Neural crest cell (in vitro differentiated cells): ENCODE measurements around the gene NEUROD6. TPM values are rescaled to one million over a fixed set of nuclear protein-coding genes. Genes with fewer than 3 reads are reported as not detected.

Experiments
- DNase-seq: peaks from one replicate; pipeline ENCODE4 v3.0.0; 2021; ENCODE audit warnings: low read depth, mixed read lengths, low spot score
- H3K27ac Mint-ChIP-seq: one replicate; pipeline ENCODE4 v1.8.0; 2021; ENCODE audit warnings: mild to moderate bottlenecking, mixed read lengths; ENCODE audit not compliant: unreplicated experiment
- H3K27me3 Mint-ChIP-seq: 2 replicates; pipeline ENCODE4 v1.8.0; 2021; ENCODE audit warnings: low read depth, mild to moderate bottlenecking, mixed read lengths
- H3K36me3 Mint-ChIP-seq: 2 replicates; pipeline ENCODE4 v1.8.0; 2021; ENCODE audit warnings: low read depth, mild to moderate bottlenecking, mixed read lengths
- H3K4me1 Mint-ChIP-seq: 2 replicates; pipeline ENCODE4 v1.8.0; 2021; ENCODE audit warnings: mixed read lengths
- H3K4me3 Mint-ChIP-seq: one replicate; pipeline ENCODE4 v1.8.0; 2021; ENCODE audit warnings: mild to moderate bottlenecking, mixed read lengths
- H3K9me3 Mint-ChIP-seq: 2 replicates; pipeline ENCODE4 v1.8.0; 2021; ENCODE audit warnings: mixed read lengths
- CTCF ChIP-seq: fragments of 200-600 bp; sonication (generic); conservative IDR thresholded peaks from 2 replicates; pipeline ENCODE4 v1.5.0; 2021; ENCODE audit warnings: antibody characterized with exemption, mild to moderate bottlenecking
- total RNA-seq: library from RNA; stranded (reverse); gene quantifications from 2 replicates; pipeline ENCODE4 v1.2.1, GENCODE V29; 2021

NEUROD6 gene
- total RNA-seq, 1 donor from 2014 or later = not detected

- no peak for DNase-seq
- Mint-ChIP-seq H3K4me1 (peaks cover 7% of the 10 kb centered on the region), H3K36me3 (no peaks in the 10 kb centered on the region), H3K4me3 (no peak overlapping the region), H3K27ac (no peak overlapping the region), H3K9me3 (no peaks in the 10 kb centered on the region), H3K27me3 (no peaks in the 10 kb centered on the region)
- TF ChIP-seq CTCF = no peak
Observed at GRCh38 chr7:31304446-31304845, 36.1 kb downstream of the NEUROD6 start.

GRCh38 chr7:31302356-31302755 lies 38.2 kb downstream of the NEUROD6 start:
- no peaks in the 10 kb centered on the region for H3K36me3 Mint-ChIP-seq
- no peak for TF ChIP-seq CTCF
- no peak overlapping the region for H3K4me3 Mint-ChIP-seq
- H3K27me3 Mint-ChIP-seq = no peaks in the 10 kb centered on the region
- peaks cover 7% of the 10 kb centered on the region for H3K4me1 Mint-ChIP-seq
- no peak overlapping the region for H3K27ac Mint-ChIP-seq
- no peak for DNase-seq
- no peaks in the 10 kb centered on the region for H3K9me3 Mint-ChIP-seq

GRCh38 chr7:31299336-31299735 lies 41.2 kb downstream of the NEUROD6 start:
- no peak for DNase-seq
- Mint-ChIP-seq H3K27ac (no peak overlapping the region), H3K4me3 (no peak overlapping the region), H3K27me3 (no peaks in the 10 kb centered on the region), H3K36me3 (no peaks in the 10 kb centered on the region), H3K9me3 (no peaks in the 10 kb centered on the region), H3K4me1 (peaks cover 8% of the 10 kb centered on the region)
- TF ChIP-seq CTCF = no peak

- Mint-ChIP-seq H3K4me1 (no peaks in the 10 kb centered on the region), H3K9me3 (peaks cover 3% of the 10 kb centered on the region), H3K4me3 (no peak overlapping the region)
Observed at GRCh38 chr7:31290601-31291000, 49.9 kb downstream of the NEUROD6 start.

More at GRCh38 chr7:31290601-31291000, 49.9 kb downstream of the NEUROD6 start:
- Mint-ChIP-seq H3K36me3 (no peaks in the 10 kb centered on the region), H3K27me3 (no peaks in the 10 kb centered on the region), H3K27ac (no peak overlapping the region)
- no peak for TF ChIP-seq CTCF
- no peak for DNase-seq

Other genes with a start within 250 kb of the NEUROD6 start
- gene ITPRID1, start 173.4 kb upstream of the NEUROD6 start, total RNA-seq = not detected in 2 replicates